Caco-2 (cell line): Measurements from ENCODE around the gene ABCC5. TPM values are rescaled to one million over a fixed set of nuclear protein-coding genes. Genes with fewer than 3 reads are reported as not detected.
A peak's percentile ranks its signal among the peaks of the same experiment; 100 is the strongest.
"Not testable (repeated sequence)": the region's sequence is repeated elsewhere in the genome, so short reads cannot be mapped to it uniquely, and the experiment has no call there.

Source experiments
- BruUV-seq: library from RNA; stranded (reverse); fragments of 400-500 nt; replicated peaks from 2 replicates; lab custom pipeline; 2021; lab: Mats Ljungman, UMichigan
- CTCF ChIA-PET: fragments of 300-600 bp; sonication (Branson Sonifier 250); formaldehyde crosslinking; loops from one replicate; lab custom pipeline; 2022; ENCODE audit warnings: antibody characterized with exemption; lab: Charles Lee
- POLR2A ChIA-PET: fragments of 300-600 bp; sonication (Branson Sonifier 250); formaldehyde crosslinking; loops from one replicate; lab custom pipeline; 2022; ENCODE audit warnings: antibody characterized with exemption; lab: Charles Lee
- DNase-seq, 2 experiments: peaks; one replicate each; pipeline versions ENCODE4 v3.0.0 to v3.0.0-alpha.2; 2020 to 2022
- H3K27me3 ChIP-seq: replicated peaks from 2 replicates; pipeline ENCODE4 v1.6.0; 2011; ENCODE audit warnings: low read length; ENCODE audit not compliant: control insufficient read depth, insufficient read depth
- H3K36me3 ChIP-seq: 2 replicates; pipeline ENCODE4 v1.5.1; 2011; ENCODE audit warnings: low read length; ENCODE audit not compliant: control insufficient read depth, insufficient read depth
- H3K4me1 ChIP-seq: fragments of 250-450 bp; sonication (Bioruptor Pico); 2 replicates; pipeline ENCODE4 v1.5.1; 2020; ENCODE audit warnings: mild to moderate bottlenecking
- H3K4me3 ChIP-seq: 2 replicates; pipeline ENCODE4 v1.5.1; 2011; ENCODE audit warnings: low read depth, mild to moderate bottlenecking, control low read depth, low read length
- H3K9me3 ChIP-seq: fragments of 250-450 bp; sonication (Bioruptor Pico); 2 replicates; pipeline ENCODE4 v1.5.1; 2020; ENCODE audit warnings: mild to moderate bottlenecking, moderate library complexity
- H3K27ac Mint-ChIP-seq: one replicate; pipeline ENCODE4 v1.8.0; 2022; ENCODE audit warnings: mixed read lengths; ENCODE audit not compliant: unreplicated experiment
- H3K27me3 Mint-ChIP-seq: one replicate; pipeline ENCODE4 v1.8.0; 2022; ENCODE audit warnings: mixed read lengths; ENCODE audit not compliant: insufficient read depth, unreplicated experiment
- H3K36me3 Mint-ChIP-seq: one replicate; pipeline ENCODE4 v1.8.0; 2022; ENCODE audit warnings: mild to moderate bottlenecking, mixed read lengths; ENCODE audit not compliant: insufficient read depth, unreplicated experiment
- H3K4me1 Mint-ChIP-seq: one replicate; pipeline ENCODE4 v1.8.0; 2022; ENCODE audit warnings: low read depth, mixed read lengths; ENCODE audit not compliant: unreplicated experiment
- H3K4me3 Mint-ChIP-seq: one replicate; pipeline ENCODE4 v1.8.0; 2022; ENCODE audit warnings: mild to moderate bottlenecking, moderate library complexity, mixed read lengths; ENCODE audit not compliant: unreplicated experiment
- H3K9me3 Mint-ChIP-seq: one replicate; pipeline ENCODE4 v1.8.0; 2022; ENCODE audit warnings: mixed read lengths; ENCODE audit not compliant: unreplicated experiment
- CTCF ChIP-seq, 2 experiments: fragments of 200-600 bp in 1 of 2; IDR thresholded peaks; 1 replicate in 1 of 2; 2 replicates in 1 of 2; pipeline versions ENCODE4 v1.5.1 to v1.8.0; 2011 to 2022; ENCODE audit warnings: antibody characterized with exemption in 1 of 2, control low read depth in 1 of 2, inconsistent platforms in 1 of 2, low read depth in 1 of 2, low read length in 1 of 2, mild to moderate bottlenecking in 1 of 2, moderate library complexity in 1 of 2; ENCODE audit not compliant: insufficient read depth in 1 of 2, severe bottlenecking in 1 of 2, unreplicated experiment in 1 of 2
- intact Hi-C: fragments of 100-400 bp; cut with micrococcal nuclease; formaldehyde crosslinking; loops from one replicate; pipeline ENCODE4 v1.10.0; 2022; ENCODE audit not compliant: unreplicated experiment
- total RNA-seq: library from RNA; stranded (reverse); gene quantifications from 2 replicates; pipeline ENCODE4 v1.2.3, GENCODE V29; 2022

Gene ABCC5
- total RNA-seq, 1 experiment from 2014 or later = 21.3 TPM

GRCh38 chr3:184008161-184008560 is 9.5 kb downstream of the ABCC5 start:
- Histone ChIP-seq H3K4me1 (peaks cover 8% of the 10 kb centered on the region; the same call in 1 of the 2 replicates), H3K4me3 (no peak overlapping the region), H3K27me3 (no peaks in the 10 kb centered on the region), H3K36me3 (no peaks in the 10 kb centered on the region), H3K9me3 (no peaks in the 10 kb centered on the region)
- Mint-ChIP-seq H3K4me1 (peaks cover 22% of the 10 kb centered on the region), H3K9me3 (no peaks in the 10 kb centered on the region), H3K36me3 (peaks cover 19% of the 10 kb centered on the region), H3K27me3 (no peaks in the 10 kb centered on the region), H3K27ac (no peak overlapping the region), H3K4me3 (no peak overlapping the region)
- ChIA-PET CTCF (no interaction called here), POLR2A (interaction anchor here (0.6 kb wide), 1 partner anchor 11 kb away, joined by 4 read pairs; no protein-coding TSS in a partner anchor)
- intact Hi-C loops = no loop called here
- TF ChIP-seq CTCF (IDR thresholded peaks at IDR 0.05; ENCODE audit: insufficient read depth in 1 of 2, low read depth in 1 of 2, low read length in 1 of 2, severe bottlenecking in 1 of 2, unreplicated experiment in 1 of 2) = no peak
- no peak for DNase-seq
- no TSS peak for BruUV-seq

- intact Hi-C loops, H3K27me3 ChIP-seq, BruUV-seq, H3K27ac Mint-ChIP-seq, H3K4me1 ChIP-seq, H3K4me3 ChIP-seq, POLR2A ChIA-PET, CTCF ChIA-PET, H3K9me3 ChIP-seq, H3K36me3 ChIP-seq, H3K9me3 Mint-ChIP-seq, H3K27me3 Mint-ChIP-seq, H3K4me3 Mint-ChIP-seq, DNase-seq: not testable (repeated sequence)
- H3K4me1 Mint-ChIP-seq = peaks cover 25% of the 10 kb centered on the region
- H3K36me3 Mint-ChIP-seq = peaks cover 19% of the 10 kb centered on the region
These were observed 10.4 kb downstream of the ABCC5 start for GRCh38 chr3:184007143-184007813.

GRCh38 chr3:184005941-184006507 is 11.7 kb downstream of the ABCC5 start:
- Mint-ChIP-seq H3K27me3 (no peaks in the 10 kb centered on the region), H3K4me3 (no peak overlapping the region), H3K9me3 (no peaks in the 10 kb centered on the region), H3K27ac (peak overlapping the region; percentile 76), H3K36me3 (peaks cover 16% of the 10 kb centered on the region), H3K4me1 (peaks cover 25% of the 10 kb centered on the region)
- intact Hi-C loops = no loop called here
- POLR2A ChIA-PET = interaction anchor here (0.8 kb wide), 1 partner anchor 18 kb away, joined by 3 read pairs; no protein-coding TSS in a partner anchor
- BruUV-seq = no TSS peak
- Histone ChIP-seq H3K9me3 (no peaks in the 10 kb centered on the region), H3K4me1 (peaks cover 9% of the 10 kb centered on the region; the same call in 1 of the 2 replicates), H3K4me3 (no peak overlapping the region), H3K27me3 (no peaks in the 10 kb centered on the region), H3K36me3 (no peaks in the 10 kb centered on the region)
- CTCF ChIA-PET = interaction anchor here (0.5 to 0.9 kb wide), 4 partner anchors 9 to 730 kb away, joined by 3 to 4 read pairs (median 3); partner anchors contain the start of gene ABCC5
- peak; percentile 18 to 52 for DNase-seq
- no peak for TF ChIP-seq CTCF (IDR thresholded peaks at IDR 0.05; ENCODE audit: insufficient read depth in 1 of 2, low read depth in 1 of 2, low read length in 1 of 2, severe bottlenecking in 1 of 2, unreplicated experiment in 1 of 2)
